GM21786 (cell line): ENCODE results near the gene YLPM1.

Experiments
- ATAC-seq: cut with Tn5 transposase; IDR thresholded peaks from one replicate; pipeline ENCODE4 v1.9.1; 2021; ENCODE audit not compliant: unreplicated experiment

YLPM1 gene

GRCh38 chr14:74871819-74872218, 108.7 kb downstream of the YLPM1 start:
- no peak for ATAC-seq

DNA sequence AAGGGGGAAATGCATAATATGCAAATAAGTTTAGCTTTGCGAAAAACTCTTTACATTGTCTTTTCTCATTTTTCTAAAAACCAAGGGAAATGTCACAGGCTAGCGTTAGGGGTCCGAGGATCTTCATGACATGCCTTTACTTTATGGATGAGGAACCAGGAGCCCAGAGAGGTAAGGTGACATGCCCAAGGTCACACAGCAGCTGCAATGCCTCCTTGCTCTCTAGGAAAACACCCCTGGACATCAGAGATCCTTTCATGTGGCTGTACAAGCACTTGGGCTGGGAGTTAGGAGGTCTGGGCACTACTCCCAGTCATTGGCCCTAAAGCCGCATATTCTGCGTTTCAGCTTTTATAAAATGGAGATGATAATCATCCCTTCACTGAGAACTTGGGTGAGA, 112.1 kb downstream of the YLPM1 start:
- no peak for ATAC-seq

DNA sequence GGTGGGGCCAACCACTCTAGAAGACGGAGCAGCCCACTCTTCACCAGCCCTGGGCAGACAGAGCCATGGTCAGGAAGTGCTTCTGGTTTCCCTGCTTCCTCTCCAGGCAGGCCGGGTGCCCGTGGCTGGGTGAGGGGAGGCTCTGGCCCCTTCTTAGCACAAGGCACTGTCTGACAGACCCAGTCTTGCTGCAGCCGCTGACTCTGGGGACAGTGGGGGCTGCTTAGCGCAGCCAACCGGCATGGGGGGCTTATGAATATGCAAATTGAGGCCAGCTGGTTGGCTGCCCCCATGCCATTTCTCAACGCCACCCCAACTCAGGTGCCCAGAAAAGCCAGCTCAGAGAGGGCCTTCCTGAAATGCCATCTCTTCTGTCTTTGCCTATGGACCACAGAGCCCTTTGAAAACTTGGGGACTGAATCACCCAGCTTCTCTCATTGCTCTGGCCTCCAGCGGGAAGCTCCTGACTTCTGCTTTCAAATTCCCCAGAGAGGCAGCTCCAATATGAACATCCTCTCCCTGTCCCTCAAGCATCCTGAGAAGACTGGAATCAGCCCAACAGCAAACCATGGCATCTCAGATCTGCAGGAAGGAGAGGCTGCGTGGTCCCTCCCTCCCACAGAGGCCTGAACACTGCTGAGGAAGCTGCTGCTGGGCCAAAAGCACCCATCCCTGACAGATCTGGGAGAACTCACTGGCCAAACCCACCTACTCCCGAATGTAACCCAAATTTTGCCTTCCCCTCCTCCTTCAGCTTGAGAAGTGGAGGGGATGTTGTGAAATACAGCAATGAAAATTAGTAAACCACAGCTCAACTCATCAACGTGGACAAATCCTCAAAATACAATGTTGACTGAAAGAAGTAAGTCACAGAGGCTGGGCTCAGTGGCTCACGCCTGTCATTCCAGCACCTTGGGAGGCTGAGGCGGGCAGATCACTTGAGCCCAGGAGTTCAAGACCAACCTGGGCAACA, 113.1 kb downstream of the YLPM1 start, which contains the start of gene PROX2:
PROX2 (minus strand) TSS at position 205 of the 973 bp plus-strand sequence. CDS start 12,311 bp downstream, outside the sequence.
- ATAC-seq, result no peak

DNA sequence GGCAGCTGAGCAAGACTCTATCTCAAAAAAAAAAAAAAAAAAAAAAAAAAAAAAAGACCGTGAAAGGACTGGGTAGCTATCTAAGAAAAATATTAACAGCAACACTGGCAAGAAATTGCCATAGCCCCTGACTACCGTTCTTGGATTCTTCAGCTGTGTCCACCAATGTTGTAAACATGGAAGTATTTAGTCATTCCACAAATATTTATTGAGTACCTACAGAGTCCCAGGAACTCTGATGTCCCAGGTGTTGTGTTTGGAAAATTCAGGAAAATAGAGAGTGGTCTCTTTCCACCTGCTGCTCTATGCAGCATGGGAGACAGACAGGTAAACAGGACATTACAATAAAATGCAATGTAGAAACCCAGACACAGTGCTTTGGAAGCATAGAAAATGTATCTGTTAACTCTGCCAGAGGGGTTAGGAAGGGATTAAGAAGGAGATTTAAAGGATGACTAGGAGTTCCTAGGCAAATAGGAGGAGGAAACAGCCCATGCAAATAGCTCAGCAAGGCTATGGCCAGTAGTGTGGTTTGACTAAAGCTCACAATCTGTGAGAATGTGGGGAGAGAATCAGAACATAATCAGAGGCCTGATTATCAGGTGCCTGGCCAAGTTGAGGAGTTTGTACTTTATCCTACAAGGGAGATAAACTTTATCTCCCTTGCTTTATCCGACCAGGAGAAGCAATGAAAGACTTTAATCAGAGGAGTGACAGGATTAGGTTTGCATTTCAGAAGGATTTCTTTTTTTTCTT, 116.5 kb downstream of the YLPM1 start:
- no peak for ATAC-seq

DNA sequence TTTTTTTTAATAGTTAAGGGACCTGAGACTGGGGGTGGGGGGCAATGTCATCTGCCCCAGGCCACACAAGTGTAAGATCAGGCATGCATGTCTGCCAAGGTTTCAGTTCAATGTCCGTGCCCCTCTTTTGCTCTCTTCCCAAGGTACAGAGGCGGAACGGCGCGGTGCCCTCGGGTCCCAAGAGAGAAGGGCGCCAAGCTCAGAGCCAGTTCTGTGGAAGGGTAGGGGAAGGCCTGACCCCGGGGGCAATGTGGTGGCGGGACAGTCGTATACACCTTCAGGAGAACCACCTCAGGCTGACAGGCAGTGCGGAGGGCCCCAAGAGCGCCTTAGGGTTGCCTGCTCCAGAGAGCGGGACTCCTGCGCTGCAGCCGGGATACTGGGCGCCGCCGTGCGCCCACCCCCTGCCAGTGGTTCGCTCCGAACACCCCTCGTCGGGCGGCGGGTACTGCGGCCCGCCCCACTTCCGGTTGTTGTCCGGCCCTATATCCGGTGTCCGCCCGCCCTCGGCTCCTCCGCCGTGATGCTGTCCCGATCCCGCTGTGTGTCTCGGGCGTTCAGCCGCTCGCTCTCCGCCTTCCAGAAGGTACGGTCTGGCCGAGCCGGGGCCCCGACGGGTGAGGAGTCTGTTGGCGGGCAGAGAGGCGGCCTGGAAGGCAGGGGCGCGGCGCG, 118.5 kb downstream of the YLPM1 start, which contains the start of gene DLST:
DLST (plus strand) TSS at position 486 of the 672 bp plus-strand sequence; CDS start at position 524, 38 bp downstream.
- ATAC-seq, result peak; percentile 89

GRCh38 chr14:74882103-74882920, 119.2 kb downstream of the YLPM1 start:
- ATAC-seq, result peak; percentile 18
